ENCODE measurements around the gene SDK1. TPM values are rescaled to one million over a fixed set of nuclear protein-coding genes. Genes with fewer than 3 reads are reported as not detected.

The SDK1 gene
- total and polyA plus RNA-seq, 2 of the 8 experiments (the other 6 are each of a cell fraction or from before 2014, with no cell fraction given): 3.3 to 7.2 TPM

- no peak for TF ChIP-seq CHD7 (IDR thresholded peaks at IDR 0.05; ENCODE audit: insufficient replicate concordance, low read length)
- no peak for TF ChIP-seq JUND (IDR thresholded peaks at IDR 0.05; ENCODE audit: low read length)
- TF ChIP-seq RAD21 (IDR thresholded peaks at IDR 0.05 in 1 of 2, conservative IDR thresholded peaks at IDR 0.05 in 1 of 2; ENCODE audit: low read depth in 2 of 2, low read length in 2 of 2): no peak
- TF ChIP-seq TAF7 (optimal IDR thresholded peaks at IDR 0.05; ENCODE audit: borderline replicate concordance, low read depth, low read length): no peak
- no peak for TF ChIP-seq RNF2 (IDR thresholded peaks at IDR 0.05; ENCODE audit: borderline replicate concordance, low read depth, low read length, missing control alignments, poor library complexity, severe bottlenecking)
- no peak for TF ChIP-seq TCF12 (IDR thresholded peaks at IDR 0.05; ENCODE audit: low read depth, low read length)
- TF ChIP-seq USF2 (IDR thresholded peaks at IDR 0.05; ENCODE audit: low read length): no peak
These were observed 28.3 kb upstream of the SDK1 start (continued) for GRCh38 chr7:3272691-3273141.
